Measurements from ENCODE around the gene CDK8. TPM values are rescaled to one million over a fixed set of nuclear protein-coding genes. Genes with fewer than 3 reads are reported as not detected.

Gene CDK8
- total and polyA plus RNA-seq, 2 experiments from 2014 or later, result 13.6 to 24.0 TPM

DNA sequence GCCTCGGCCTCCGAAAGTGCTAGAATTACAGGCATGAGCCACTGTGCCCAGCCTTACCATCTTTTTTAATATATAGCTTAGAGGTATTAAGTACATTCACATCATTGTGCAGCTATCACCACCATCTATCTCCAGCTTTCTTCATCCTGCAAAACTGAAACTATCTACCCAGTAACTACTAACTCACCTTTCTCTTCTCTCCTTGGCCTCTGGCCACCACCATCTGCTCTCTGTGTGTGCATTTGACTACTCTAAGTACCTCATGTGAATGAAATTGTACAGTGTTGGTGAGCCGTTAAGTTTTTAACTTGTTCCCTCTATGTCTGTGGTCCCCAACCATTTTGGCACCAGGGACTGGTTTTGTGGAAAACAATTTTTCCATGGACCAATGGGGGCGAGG lies 56.1 kb downstream of the CDK8 start:
- H3K4me3 ChIP-seq, result no peak overlapping the region
- peaks cover 12% of the 10 kb centered on the region; the same call in 2 of the 3 replicates for H3K4me1 Mint-ChIP-seq
- H3K27me3 Mint-ChIP-seq (ENCODE audit: insufficient read depth, low read depth, poor library complexity), result no peaks in the 10 kb centered on the region
- no peaks in the 10 kb centered on the region for H3K9me2 ChIP-seq (ENCODE audit: insufficient read depth)
- peaks cover 7% of the 10 kb centered on the region; the same call in 1 of the 3 replicates for H3K36me3 Mint-ChIP-seq (ENCODE audit: low read depth)
- H3K9me3 Mint-ChIP-seq, result no peaks in the 10 kb centered on the region
- no peak overlapping the region for H2AFZ ChIP-seq
- no peaks in the 10 kb centered on the region for H3F3A ChIP-seq (replicated peaks; ENCODE audit: low read depth)
- H3K27ac ChIP-seq (ENCODE audit: low read depth), result no peak overlapping the region
- peaks cover 100% of the 10 kb centered on the region for H3K79me2 ChIP-seq (replicated peaks; ENCODE audit: insufficient read depth)
- H4K20me1 ChIP-seq (replicated peaks; ENCODE audit: insufficient read depth), result peaks cover 27% of the 10 kb centered on the region
- no peak overlapping the region for H3K4me3 Mint-ChIP-seq
- no peak for DNase-seq (ENCODE audit: low spot score)
- no peaks in the 10 kb centered on the region for H3K4me1 ChIP-seq (ENCODE audit: insufficient read depth)
- H3K27ac Mint-ChIP-seq, result no peak overlapping the region
- H3K4me2 ChIP-seq, result no peak overlapping the region
- no peak for ATAC-seq
- H3K36me3 ChIP-seq (ENCODE audit: insufficient read depth), result no peaks in the 10 kb centered on the region
- TF ChIP-seq ZNF114 (CRISPR knock-in tag; IDR thresholded peaks at IDR 0.05), result no peak
- no peak for TF ChIP-seq POLR2AphosphoS5 (IDR thresholded peaks at IDR 0.05; ENCODE audit: low read depth)
- TF ChIP-seq EZH2 (IDR thresholded peaks at IDR 0.05; ENCODE audit: low read depth, unreplicated experiment), result no peak
- TF ChIP-seq, protein P1, sequence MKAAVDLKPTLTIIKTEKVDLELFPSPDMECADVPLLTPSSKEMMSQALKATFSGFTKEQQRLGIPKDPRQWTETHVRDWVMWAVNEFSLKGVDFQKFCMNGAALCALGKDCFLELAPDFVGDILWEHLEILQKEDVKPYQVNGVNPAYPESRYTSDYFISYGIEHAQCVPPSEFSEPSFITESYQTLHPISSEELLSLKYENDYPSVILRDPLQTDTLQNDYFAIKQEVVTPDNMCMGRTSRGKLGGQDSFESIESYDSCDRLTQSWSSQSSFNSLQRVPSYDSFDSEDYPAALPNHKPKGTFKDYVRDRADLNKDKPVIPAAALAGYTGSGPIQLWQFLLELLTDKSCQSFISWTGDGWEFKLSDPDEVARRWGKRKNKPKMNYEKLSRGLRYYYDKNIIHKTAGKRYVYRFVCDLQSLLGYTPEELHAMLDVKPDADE (IDR thresholded peaks at IDR 0.05), result no peak
- TF ChIP-seq NANOG (IDR thresholded peaks at IDR 0.05; ENCODE audit: borderline replicate concordance), result no peak
- no peak for TF ChIP-seq JUNB (IDR thresholded peaks at IDR 0.05; ENCODE audit: unreplicated experiment)
- TF ChIP-seq, protein P2, sequence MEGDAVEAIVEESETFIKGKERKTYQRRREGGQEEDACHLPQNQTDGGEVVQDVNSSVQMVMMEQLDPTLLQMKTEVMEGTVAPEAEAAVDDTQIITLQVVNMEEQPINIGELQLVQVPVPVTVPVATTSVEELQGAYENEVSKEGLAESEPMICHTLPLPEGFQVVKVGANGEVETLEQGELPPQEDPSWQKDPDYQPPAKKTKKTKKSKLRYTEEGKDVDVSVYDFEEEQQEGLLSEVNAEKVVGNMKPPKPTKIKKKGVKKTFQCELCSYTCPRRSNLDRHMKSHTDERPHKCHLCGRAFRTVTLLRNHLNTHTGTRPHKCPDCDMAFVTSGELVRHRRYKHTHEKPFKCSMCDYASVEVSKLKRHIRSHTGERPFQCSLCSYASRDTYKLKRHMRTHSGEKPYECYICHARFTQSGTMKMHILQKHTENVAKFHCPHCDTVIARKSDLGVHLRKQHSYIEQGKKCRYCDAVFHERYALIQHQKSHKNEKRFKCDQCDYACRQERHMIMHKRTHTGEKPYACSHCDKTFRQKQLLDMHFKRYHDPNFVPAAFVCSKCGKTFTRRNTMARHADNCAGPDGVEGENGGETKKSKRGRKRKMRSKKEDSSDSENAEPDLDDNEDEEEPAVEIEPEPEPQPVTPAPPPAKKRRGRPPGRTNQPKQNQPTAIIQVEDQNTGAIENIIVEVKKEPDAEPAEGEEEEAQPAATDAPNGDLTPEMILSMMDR (conservative IDR thresholded peaks at IDR 0.05; ENCODE audit: low read depth in 2 of 2), result no peak
- TF ChIP-seq ZNF331 (CRISPR knock-in tag; IDR thresholded peaks at IDR 0.05; ENCODE audit: low read depth), result no peak
- TF ChIP-seq STAT1 (IDR thresholded peaks at IDR 0.05; ENCODE audit: unreplicated experiment), result no peak
- H3K27me3 ChIP-seq (ENCODE audit: insufficient read depth), result no peaks in the 10 kb centered on the region

DNA sequence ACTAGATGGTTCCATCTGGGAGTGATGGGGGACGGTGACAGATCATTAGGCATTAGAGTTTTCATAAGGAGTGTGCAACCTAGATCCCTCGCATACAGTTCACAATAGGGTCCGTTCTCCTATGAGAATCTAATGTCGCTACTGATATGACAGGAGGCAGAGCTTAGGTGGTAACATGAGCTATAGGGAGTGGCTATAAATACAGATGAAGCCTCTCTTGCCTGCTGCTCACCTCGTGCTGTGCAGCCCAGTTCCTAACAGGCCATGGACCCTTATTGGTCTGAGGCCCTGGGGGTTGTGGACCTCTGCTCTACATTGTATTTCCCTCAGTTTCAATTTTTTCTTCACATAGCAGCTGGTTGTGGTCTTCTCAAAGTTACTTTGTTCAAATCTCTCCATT lies 56.5 kb downstream of the CDK8 start:
- H3K27ac Mint-ChIP-seq, result no peak overlapping the region
- no peak overlapping the region for H3K4me2 ChIP-seq
- no peaks in the 10 kb centered on the region for H3K27me3 Mint-ChIP-seq (ENCODE audit: insufficient read depth, low read depth, poor library complexity)
- peaks cover 13% of the 10 kb centered on the region; the same call in 2 of the 3 replicates for H3K4me1 Mint-ChIP-seq
- peaks cover 100% of the 10 kb centered on the region for H3K79me2 ChIP-seq (replicated peaks; ENCODE audit: insufficient read depth)
- no peak overlapping the region for H2AFZ ChIP-seq
- H3K36me3 ChIP-seq (ENCODE audit: insufficient read depth), result no peaks in the 10 kb centered on the region
- H3F3A ChIP-seq (replicated peaks; ENCODE audit: low read depth), result no peaks in the 10 kb centered on the region
- H3K4me1 ChIP-seq (ENCODE audit: insufficient read depth), result no peaks in the 10 kb centered on the region
- peaks cover 27% of the 10 kb centered on the region for H4K20me1 ChIP-seq (replicated peaks; ENCODE audit: insufficient read depth)
- DNase-seq (ENCODE audit: low spot score) (no peak), ATAC-seq (peak; percentile 53)
- H3K4me3 Mint-ChIP-seq, result no peak overlapping the region
- no peak overlapping the region for H3K4me3 ChIP-seq
- H3K9me3 Mint-ChIP-seq, result no peaks in the 10 kb centered on the region
- H3K36me3 Mint-ChIP-seq (ENCODE audit: low read depth), result peaks cover 7% of the 10 kb centered on the region; the same call in 1 of the 3 replicates
- H3K27ac ChIP-seq (ENCODE audit: low read depth), result no peak overlapping the region
- no peaks in the 10 kb centered on the region for H3K9me2 ChIP-seq (ENCODE audit: insufficient read depth)
- H3K27me3 ChIP-seq (ENCODE audit: insufficient read depth), result no peaks in the 10 kb centered on the region
- TF ChIP-seq ZNF114 (CRISPR knock-in tag; IDR thresholded peaks at IDR 0.05), result no peak
- no peak for TF ChIP-seq NANOG (IDR thresholded peaks at IDR 0.05; ENCODE audit: borderline replicate concordance)
- TF ChIP-seq, protein P3, sequence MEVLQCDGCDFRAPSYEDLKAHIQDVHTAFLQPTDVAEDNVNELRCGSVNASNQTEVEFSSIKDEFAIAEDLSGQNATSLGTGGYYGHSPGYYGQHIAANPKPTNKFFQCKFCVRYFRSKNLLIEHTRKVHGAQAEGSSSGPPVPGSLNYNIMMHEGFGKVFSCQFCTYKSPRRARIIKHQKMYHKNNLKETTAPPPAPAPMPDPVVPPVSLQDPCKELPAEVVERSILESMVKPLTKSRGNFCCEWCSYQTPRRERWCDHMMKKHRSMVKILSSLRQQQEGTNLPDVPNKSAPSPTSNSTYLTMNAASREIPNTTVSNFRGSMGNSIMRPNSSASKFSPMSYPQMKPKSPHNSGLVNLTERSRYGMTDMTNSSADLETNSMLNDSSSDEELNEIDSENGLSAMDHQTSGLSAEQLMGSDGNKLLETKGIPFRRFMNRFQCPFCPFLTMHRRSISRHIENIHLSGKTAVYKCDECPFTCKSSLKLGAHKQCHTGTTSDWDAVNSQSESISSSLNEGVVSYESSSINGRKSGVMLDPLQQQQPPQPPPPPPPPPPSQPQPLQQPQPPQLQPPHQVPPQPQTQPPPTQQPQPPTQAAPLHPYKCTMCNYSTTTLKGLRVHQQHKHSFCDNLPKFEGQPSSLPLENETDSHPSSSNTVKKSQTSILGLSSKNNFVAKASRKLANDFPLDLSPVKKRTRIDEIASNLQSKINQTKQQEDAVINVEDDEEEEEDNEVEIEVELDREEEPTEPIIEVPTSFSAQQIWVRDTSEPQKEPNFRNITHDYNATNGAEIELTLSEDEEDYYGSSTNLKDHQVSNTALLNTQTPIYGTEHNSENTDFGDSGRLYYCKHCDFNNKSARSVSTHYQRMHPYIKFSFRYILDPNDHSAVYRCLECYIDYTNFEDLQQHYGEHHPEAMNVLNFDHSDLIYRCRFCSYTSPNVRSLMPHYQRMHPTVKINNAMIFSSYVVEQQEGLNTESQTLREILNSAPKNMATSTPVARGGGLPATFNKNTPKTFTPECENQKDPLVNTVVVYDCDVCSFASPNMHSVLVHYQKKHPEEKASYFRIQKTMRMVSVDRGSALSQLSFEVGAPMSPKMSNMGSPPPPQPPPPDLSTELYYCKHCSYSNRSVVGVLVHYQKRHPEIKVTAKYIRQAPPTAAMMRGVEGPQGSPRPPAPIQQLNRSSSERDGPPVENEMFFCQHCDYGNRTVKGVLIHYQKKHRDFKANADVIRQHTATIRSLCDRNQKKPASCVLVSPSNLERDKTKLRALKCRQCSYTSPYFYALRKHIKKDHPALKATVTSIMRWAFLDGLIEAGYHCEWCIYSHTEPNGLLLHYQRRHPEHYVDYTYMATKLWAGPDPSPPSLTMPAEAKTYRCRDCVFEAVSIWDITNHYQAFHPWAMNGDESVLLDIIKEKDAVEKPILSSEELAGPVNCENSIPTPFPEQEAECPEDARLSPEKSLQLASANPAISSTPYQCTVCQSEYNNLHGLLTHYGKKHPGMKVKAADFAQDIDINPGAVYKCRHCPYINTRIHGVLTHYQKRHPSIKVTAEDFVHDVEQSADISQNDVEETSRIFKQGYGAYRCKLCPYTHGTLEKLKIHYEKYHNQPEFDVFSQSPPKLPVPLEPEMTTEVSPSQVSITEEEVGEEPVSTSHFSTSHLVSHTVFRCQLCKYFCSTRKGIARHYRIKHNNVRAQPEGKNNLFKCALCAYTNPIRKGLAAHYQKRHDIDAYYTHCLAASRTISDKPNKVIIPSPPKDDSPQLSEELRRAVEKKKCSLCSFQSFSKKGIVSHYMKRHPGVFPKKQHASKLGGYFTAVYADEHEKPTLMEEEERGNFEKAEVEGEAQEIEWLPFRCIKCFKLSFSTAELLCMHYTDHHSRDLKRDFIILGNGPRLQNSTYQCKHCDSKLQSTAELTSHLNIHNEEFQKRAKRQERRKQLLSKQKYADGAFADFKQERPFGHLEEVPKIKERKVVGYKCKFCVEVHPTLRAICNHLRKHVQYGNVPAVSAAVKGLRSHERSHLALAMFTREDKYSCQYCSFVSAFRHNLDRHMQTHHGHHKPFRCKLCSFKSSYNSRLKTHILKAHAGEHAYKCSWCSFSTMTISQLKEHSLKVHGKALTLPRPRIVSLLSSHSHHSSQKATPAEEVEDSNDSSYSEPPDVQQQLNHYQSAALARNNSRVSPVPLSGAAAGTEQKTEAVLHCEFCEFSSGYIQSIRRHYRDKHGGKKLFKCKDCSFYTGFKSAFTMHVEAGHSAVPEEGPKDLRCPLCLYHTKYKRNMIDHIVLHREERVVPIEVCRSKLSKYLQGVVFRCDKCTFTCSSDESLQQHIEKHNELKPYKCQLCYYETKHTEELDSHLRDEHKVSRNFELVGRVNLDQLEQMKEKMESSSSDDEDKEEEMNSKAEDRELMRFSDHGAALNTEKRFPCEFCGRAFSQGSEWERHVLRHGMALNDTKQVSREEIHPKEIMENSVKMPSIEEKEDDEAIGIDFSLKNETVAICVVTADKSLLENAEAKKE (CRISPR knock-in tag; IDR thresholded peaks at IDR 0.05), result no peak
- no peak for TF ChIP-seq POLR2AphosphoS5 (IDR thresholded peaks at IDR 0.05; ENCODE audit: low read depth)
- TF ChIP-seq STAT1 (IDR thresholded peaks at IDR 0.05; ENCODE audit: unreplicated experiment), result no peak
- no peak for TF ChIP-seq CREB1 (CRISPR knock-in tag; IDR thresholded peaks at IDR 0.05; ENCODE audit: low read depth)
- TF ChIP-seq, protein P1 (IDR thresholded peaks at IDR 0.05), result no peak
- no peak for TF ChIP-seq JUNB (IDR thresholded peaks at IDR 0.05; ENCODE audit: unreplicated experiment)

All from GM23338 (cell line).